Caco-2 (cell line): ENCODE measurements around the gene HSPA12A. TPM values are rescaled to one million over a fixed set of nuclear protein-coding genes. Genes with fewer than 3 reads are reported as not detected.

ENCODE experiments used
- BruUV-seq: library from RNA; stranded (reverse); fragments of 400-500 nt; replicated peaks from 2 replicates; lab custom pipeline; 2021; lab: Mats Ljungman, UMichigan
- CTCF ChIA-PET: fragments of 300-600 bp; sonication (Branson Sonifier 250); formaldehyde crosslinking; loops from one replicate; lab custom pipeline; 2022; ENCODE audit warnings: antibody characterized with exemption; lab: Charles Lee
- POLR2A ChIA-PET: fragments of 300-600 bp; sonication (Branson Sonifier 250); formaldehyde crosslinking; loops from one replicate; lab custom pipeline; 2022; ENCODE audit warnings: antibody characterized with exemption; lab: Charles Lee
- DNase-seq, 2 experiments: peaks; one replicate each; pipeline versions ENCODE4 v3.0.0 to v3.0.0-alpha.2; 2020 to 2022
- H3K27me3 ChIP-seq: replicated peaks from 2 replicates; pipeline ENCODE4 v1.6.0; 2011; ENCODE audit warnings: low read length; ENCODE audit not compliant: control insufficient read depth, insufficient read depth
- H3K36me3 ChIP-seq: 2 replicates; pipeline ENCODE4 v1.5.1; 2011; ENCODE audit warnings: low read length; ENCODE audit not compliant: control insufficient read depth, insufficient read depth
- H3K4me1 ChIP-seq: fragments of 250-450 bp; sonication (Bioruptor Pico); 2 replicates; pipeline ENCODE4 v1.5.1; 2020; ENCODE audit warnings: mild to moderate bottlenecking
- H3K4me3 ChIP-seq: 2 replicates; pipeline ENCODE4 v1.5.1; 2011; ENCODE audit warnings: low read depth, mild to moderate bottlenecking, control low read depth, low read length
- H3K9me3 ChIP-seq: fragments of 250-450 bp; sonication (Bioruptor Pico); 2 replicates; pipeline ENCODE4 v1.5.1; 2020; ENCODE audit warnings: mild to moderate bottlenecking, moderate library complexity
- H3K27ac Mint-ChIP-seq: one replicate; pipeline ENCODE4 v1.8.0; 2022; ENCODE audit warnings: mixed read lengths; ENCODE audit not compliant: unreplicated experiment
- H3K27me3 Mint-ChIP-seq: one replicate; pipeline ENCODE4 v1.8.0; 2022; ENCODE audit warnings: mixed read lengths; ENCODE audit not compliant: insufficient read depth, unreplicated experiment
- H3K36me3 Mint-ChIP-seq: one replicate; pipeline ENCODE4 v1.8.0; 2022; ENCODE audit warnings: mild to moderate bottlenecking, mixed read lengths; ENCODE audit not compliant: insufficient read depth, unreplicated experiment
- H3K4me1 Mint-ChIP-seq: one replicate; pipeline ENCODE4 v1.8.0; 2022; ENCODE audit warnings: low read depth, mixed read lengths; ENCODE audit not compliant: unreplicated experiment
- H3K4me3 Mint-ChIP-seq: one replicate; pipeline ENCODE4 v1.8.0; 2022; ENCODE audit warnings: mild to moderate bottlenecking, moderate library complexity, mixed read lengths; ENCODE audit not compliant: unreplicated experiment
- H3K9me3 Mint-ChIP-seq: one replicate; pipeline ENCODE4 v1.8.0; 2022; ENCODE audit warnings: mixed read lengths; ENCODE audit not compliant: unreplicated experiment
- CTCF ChIP-seq, 2 experiments: fragments of 200-600 bp in 1 of 2; IDR thresholded peaks; 1 replicate in 1 of 2; 2 replicates in 1 of 2; pipeline versions ENCODE4 v1.5.1 to v1.8.0; 2011 to 2022; ENCODE audit warnings: antibody characterized with exemption in 1 of 2, control low read depth in 1 of 2, inconsistent platforms in 1 of 2, low read depth in 1 of 2, low read length in 1 of 2, mild to moderate bottlenecking in 1 of 2, moderate library complexity in 1 of 2; ENCODE audit not compliant: insufficient read depth in 1 of 2, severe bottlenecking in 1 of 2, unreplicated experiment in 1 of 2
- intact Hi-C: fragments of 100-400 bp; cut with micrococcal nuclease; formaldehyde crosslinking; loops from one replicate; pipeline ENCODE4 v1.10.0; 2022; ENCODE audit not compliant: unreplicated experiment
- total RNA-seq: library from RNA; stranded (reverse); gene quantifications from 2 replicates; pipeline ENCODE4 v1.2.3, GENCODE V29; 2022

The HSPA12A gene
- total RNA-seq, 1 experiment from 2014 or later = 27.0 TPM

- intact Hi-C loops = loop anchor here (1.0 kb wide), 1 partner anchor 84 kb away; no protein-coding TSS in a partner anchor
- Mint-ChIP-seq H3K36me3 (no peaks in the 10 kb centered on the region), H3K4me3 (no peak overlapping the region), H3K27ac (no peak overlapping the region), H3K9me3 (peaks cover 14% of the 10 kb centered on the region), H3K27me3 (peaks cover 3% of the 10 kb centered on the region), H3K4me1 (no peaks in the 10 kb centered on the region)
- BruUV-seq = no TSS peak
- no peak for DNase-seq
- ChIA-PET POLR2A (no interaction called here), CTCF (no interaction called here)
- no peaks in the 10 kb centered on the region for H3K4me1 ChIP-seq
- H3K4me3 ChIP-seq = no peak overlapping the region
- H3K36me3 ChIP-seq = no peaks in the 10 kb centered on the region
- H3K27me3 ChIP-seq = no peaks in the 10 kb centered on the region
- TF ChIP-seq CTCF (IDR thresholded peaks at IDR 0.05; ENCODE audit: insufficient read depth in 1 of 2, low read depth in 1 of 2, low read length in 1 of 2, severe bottlenecking in 1 of 2, unreplicated experiment in 1 of 2) = no peak
- peaks cover 7% of the 10 kb centered on the region for H3K9me3 ChIP-seq
Measured at GRCh38 chr10:116766241-116766827, 24.0 kb upstream of the HSPA12A start.

- no peak overlapping the region for H3K4me3 Mint-ChIP-seq
- H3K9me3 Mint-ChIP-seq = peaks cover 14% of the 10 kb centered on the region
- ChIA-PET POLR2A (no interaction called here), CTCF (no interaction called here)
- H3K4me1 ChIP-seq = no peaks in the 10 kb centered on the region
- no peaks in the 10 kb centered on the region for H3K36me3 Mint-ChIP-seq
- intact Hi-C loops = loop anchor here (1.0 kb wide), 1 partner anchor 83 kb away; no protein-coding TSS in a partner anchor
- DNase-seq = peak in 1 of 2 experiments; percentile 35
- BruUV-seq = no TSS peak
- H3K4me3 ChIP-seq = no peak overlapping the region
- H3K27ac Mint-ChIP-seq = no peak overlapping the region
- TF ChIP-seq CTCF (IDR thresholded peaks at IDR 0.05; ENCODE audit: insufficient read depth in 1 of 2, low read depth in 1 of 2, low read length in 1 of 2, severe bottlenecking in 1 of 2, unreplicated experiment in 1 of 2) = peak; percentile 26 to 33
- no peaks in the 10 kb centered on the region for H3K27me3 ChIP-seq
- peaks cover 7% of the 10 kb centered on the region for H3K9me3 ChIP-seq
- no peaks in the 10 kb centered on the region for H3K4me1 Mint-ChIP-seq
- no peaks in the 10 kb centered on the region for H3K36me3 ChIP-seq
- H3K27me3 Mint-ChIP-seq = peaks cover 3% of the 10 kb centered on the region
Measured at GRCh38 chr10:116765648-116766081, 23.3 kb upstream of the HSPA12A start.

- no peak overlapping the region for H3K4me3 Mint-ChIP-seq
- Histone ChIP-seq H3K4me3 (no peak overlapping the region), H3K36me3 (no peaks in the 10 kb centered on the region), H3K4me1 (no peaks in the 10 kb centered on the region), H3K27me3 (no peaks in the 10 kb centered on the region), H3K9me3 (peaks cover 7% of the 10 kb centered on the region)
- BruUV-seq = no TSS peak
- H3K4me1 Mint-ChIP-seq = no peaks in the 10 kb centered on the region
- DNase-seq = no peak
- no peaks in the 10 kb centered on the region for H3K36me3 Mint-ChIP-seq
- TF ChIP-seq CTCF (IDR thresholded peaks at IDR 0.05; ENCODE audit: insufficient read depth in 1 of 2, low read depth in 1 of 2, low read length in 1 of 2, severe bottlenecking in 1 of 2, unreplicated experiment in 1 of 2) = no peak
- H3K27ac Mint-ChIP-seq = no peak overlapping the region
- POLR2A ChIA-PET = no interaction called here
- H3K9me3 Mint-ChIP-seq = peaks cover 14% of the 10 kb centered on the region
- H3K27me3 Mint-ChIP-seq = peaks cover 3% of the 10 kb centered on the region
- CTCF ChIA-PET = no interaction called here
- intact Hi-C loops = no loop called here
Measured at GRCh38 chr10:116764979-116765378, 22.6 kb upstream of the HSPA12A start.
